ENCODE data around the gene TPPP3. TPM values are rescaled to one million over a fixed set of nuclear protein-coding genes. Genes with fewer than 3 reads are reported as not detected.

The TPPP3 gene
- total RNA-seq, 2 experiments from 2014 or later: not detected

DNA sequence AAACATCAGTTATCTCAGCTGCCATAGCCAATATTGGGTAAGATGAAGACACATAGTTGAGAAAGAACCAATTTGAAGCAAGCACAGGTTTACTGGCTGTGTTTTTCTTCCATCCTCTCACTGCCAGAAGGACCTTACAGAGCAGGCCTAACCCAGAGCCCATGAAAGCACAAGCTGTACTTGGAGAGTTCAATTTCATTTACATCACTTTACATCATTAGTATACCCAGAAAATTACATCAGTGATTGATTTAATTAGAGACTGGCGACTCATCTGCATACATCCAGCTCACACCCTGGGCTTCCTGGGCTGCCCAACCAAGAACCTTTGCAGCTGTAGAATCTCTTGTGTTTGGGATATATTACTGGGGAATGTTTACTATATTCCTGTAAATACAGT, 43.0 kb downstream of the TPPP3 start:
- Mint-ChIP-seq H3K27me3 (peaks cover 19% of the 10 kb centered on the region), H3K9me3 (no peaks in the 10 kb centered on the region), H3K4me1 (no peaks in the 10 kb centered on the region), H3K36me3 (no peaks in the 10 kb centered on the region), H3K4me3 (no peak overlapping the region), H3K27ac (no peak overlapping the region)
- no peak for ATAC-seq (ENCODE audit: low read depth)
- POLR2A ChIA-PET: no interaction called here
- DNase-seq: no peak

DNA sequence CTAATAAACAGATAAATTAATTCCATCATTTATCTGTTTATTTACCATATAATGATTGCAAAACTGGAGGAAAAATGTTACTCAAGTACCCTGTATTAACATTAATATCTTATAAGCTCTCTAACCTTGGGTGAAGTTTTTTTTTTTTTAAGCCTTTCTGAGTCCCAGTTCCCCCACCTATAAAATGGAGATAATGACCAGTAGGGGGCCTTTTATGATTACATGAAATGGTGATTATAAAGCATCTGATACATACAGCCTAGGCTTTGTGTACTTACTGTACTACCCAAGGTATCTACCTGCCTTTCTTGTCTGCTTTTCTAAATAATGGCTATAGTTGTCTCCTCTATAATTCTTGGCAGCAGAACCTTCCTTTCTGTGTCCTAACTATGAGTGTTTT, 44.1 kb downstream of the TPPP3 start:
- Mint-ChIP-seq H3K4me3 (no peak overlapping the region), H3K9me3 (no peaks in the 10 kb centered on the region), H3K27ac (no peak overlapping the region), H3K36me3 (no peaks in the 10 kb centered on the region), H3K4me1 (no peaks in the 10 kb centered on the region), H3K27me3 (peaks cover 20% of the 10 kb centered on the region)
- no peak for DNase-seq
- POLR2A ChIA-PET: no interaction called here
- ATAC-seq (ENCODE audit: low read depth): peak; percentile 66

GRCh38 chr16:67346341-67346740, 47.0 kb downstream of the TPPP3 start:
- peaks cover 28% of the 10 kb centered on the region for H3K27me3 Mint-ChIP-seq
- no peaks in the 10 kb centered on the region for H3K4me1 Mint-ChIP-seq
- H3K4me3 Mint-ChIP-seq: no peak overlapping the region
- no peak overlapping the region for H3K27ac Mint-ChIP-seq
- ATAC-seq (ENCODE audit: low read depth) (no peak), DNase-seq (no peak)
- H3K9me3 Mint-ChIP-seq: no peaks in the 10 kb centered on the region
- POLR2A ChIA-PET: no interaction called here
- no peaks in the 10 kb centered on the region for H3K36me3 Mint-ChIP-seq

- peaks cover 28% of the 10 kb centered on the region for H3K27me3 Mint-ChIP-seq
- no peak overlapping the region for H3K27ac Mint-ChIP-seq
- no peaks in the 10 kb centered on the region for H3K36me3 Mint-ChIP-seq
- ATAC-seq (ENCODE audit: low read depth) (no peak), DNase-seq (no peak)
- no peaks in the 10 kb centered on the region for H3K9me3 Mint-ChIP-seq
- POLR2A ChIA-PET: no interaction called here
- no peak overlapping the region for H3K4me3 Mint-ChIP-seq
- no peaks in the 10 kb centered on the region for H3K4me1 Mint-ChIP-seq
These were observed 47.9 kb downstream of the TPPP3 start for GRCh38 chr16:67345401-67345800.

- Mint-ChIP-seq H3K9me3 (no peaks in the 10 kb centered on the region), H3K4me1 (no peaks in the 10 kb centered on the region), H3K27ac (no peak overlapping the region), H3K36me3 (no peaks in the 10 kb centered on the region), H3K4me3 (no peak overlapping the region), H3K27me3 (peaks cover 22% of the 10 kb centered on the region)
- no peak for ATAC-seq (ENCODE audit: low read depth)
- POLR2A ChIA-PET: no interaction called here
- no peak for DNase-seq
These were observed 50.7 kb downstream of the TPPP3 start for GRCh38 chr16:67342616-67343015.

- POLR2A ChIA-PET: no interaction called here
- Mint-ChIP-seq H3K27me3 (peaks cover 18% of the 10 kb centered on the region), H3K4me3 (no peak overlapping the region), H3K4me1 (no peaks in the 10 kb centered on the region), H3K36me3 (no peaks in the 10 kb centered on the region), H3K27ac (no peak overlapping the region), H3K9me3 (no peaks in the 10 kb centered on the region)
- DNase-seq (no peak), ATAC-seq (ENCODE audit: low read depth) (no peak)
These were observed 52.0 kb downstream of the TPPP3 start for GRCh38 chr16:67341250-67341649.

Other genes with a start within 250 kb of the TPPP3 start
- gene B3GNT9, start 242.5 kb downstream of the TPPP3 start, total RNA-seq: 10 to 100 TPM in 1 of 2 experiments, 1 to 10 TPM in 1; 9.0 to 10.1 TPM
- 10 to 100 TPM; 77.3 to 81.7 TPM for gene TRADD, start 233.6 kb downstream of the TPPP3 start, total RNA-seq
- 10 to 100 TPM; 34.1 to 41.3 TPM for gene FBXL8, start 233.5 kb downstream of the TPPP3 start, total RNA-seq
- 10 to 100 TPM; 61.5 to 76.8 TPM for gene HSF4, start 228.8 kb downstream of the TPPP3 start, total RNA-seq
- 10 to 100 TPM; 17.7 to 18.6 TPM for gene NOL3, start 223.0 kb downstream of the TPPP3 start, total RNA-seq
- 10 to 100 TPM; 57.4 to 59.1 TPM for gene MATCAP1, start 209.5 kb downstream of the TPPP3 start, total RNA-seq
- not detected for gene EXOC3L1, start 203.4 kb downstream of the TPPP3 start, total RNA-seq
- gene E2F4, start 201.3 kb downstream of the TPPP3 start, total RNA-seq: 100 to 1,000 TPM; 105 to 114 TPM
- gene ELMO3, start 194.4 kb downstream of the TPPP3 start, total RNA-seq: 1 to 10 TPM; 7.6 to 9.4 TPM
- 10 to 100 TPM; 30.3 to 30.5 TPM for gene TMEM208, start 166.4 kb downstream of the TPPP3 start, total RNA-seq
- gene FHOD1, start 146.0 kb downstream of the TPPP3 start, total RNA-seq: 10 to 100 TPM; 92.2 to 92.8 TPM
- 1 to 10 TPM; 3.5 to 4.5 TPM for gene SLC9A5, start 144.5 kb downstream of the TPPP3 start, total RNA-seq
- 10 to 100 TPM; 15.7 to 18.2 TPM for gene PLEKHG4, start 114.0 kb downstream of the TPPP3 start, total RNA-seq
- gene KCTD19, start 66.8 kb downstream of the TPPP3 start, total RNA-seq: 1 to 10 TPM; 1.2 to 1.6 TPM
- under 1 TPM; 0.28 to 0.64 TPM for gene LRRC36, start 66.7 kb downstream of the TPPP3 start, total RNA-seq
- under 1 TPM; 0.36 to 0.40 TPM for gene ZDHHC1, start 23.0 kb upstream of the TPPP3 start, total RNA-seq
- gene HSD11B2, start 37.6 kb upstream of the TPPP3 start, total RNA-seq: not detected
- gene ATP6V0D1, start 87.7 kb upstream of the TPPP3 start, total RNA-seq: 10 to 100 TPM; 41.8 to 48.8 TPM
- gene AGRP, start 90.0 kb upstream of the TPPP3 start, total RNA-seq: not detected
- 10 to 100 TPM; 28.7 to 35.7 TPM for gene RIPOR1, start 135.3 kb upstream of the TPPP3 start, total RNA-seq
- gene CTCF, start 169.0 kb upstream of the TPPP3 start, total RNA-seq: 10 to 100 TPM; 69.9 to 72.3 TPM

All from activated naive CD8-positive, alpha-beta T cell treated with anti-CD3 and anti-CD28 coated beads, Interleukin-2, amount 10 ng/mL, durations not matched to agents 7 days and 5 days (primary cell).